ENCODE data around the gene SLC12A7. TPM values are rescaled to one million over a fixed set of nuclear protein-coding genes. Genes with fewer than 3 reads are reported as not detected.
"Not testable (repeated sequence)": the region's sequence is repeated elsewhere in the genome, so short reads cannot be mapped to it uniquely, and the experiment has no call there.

SLC12A7 gene
- polyA plus RNA-seq, 3 donors from 2014 or later: 9.5 to 18.2 (median 9.7) TPM

DNA sequence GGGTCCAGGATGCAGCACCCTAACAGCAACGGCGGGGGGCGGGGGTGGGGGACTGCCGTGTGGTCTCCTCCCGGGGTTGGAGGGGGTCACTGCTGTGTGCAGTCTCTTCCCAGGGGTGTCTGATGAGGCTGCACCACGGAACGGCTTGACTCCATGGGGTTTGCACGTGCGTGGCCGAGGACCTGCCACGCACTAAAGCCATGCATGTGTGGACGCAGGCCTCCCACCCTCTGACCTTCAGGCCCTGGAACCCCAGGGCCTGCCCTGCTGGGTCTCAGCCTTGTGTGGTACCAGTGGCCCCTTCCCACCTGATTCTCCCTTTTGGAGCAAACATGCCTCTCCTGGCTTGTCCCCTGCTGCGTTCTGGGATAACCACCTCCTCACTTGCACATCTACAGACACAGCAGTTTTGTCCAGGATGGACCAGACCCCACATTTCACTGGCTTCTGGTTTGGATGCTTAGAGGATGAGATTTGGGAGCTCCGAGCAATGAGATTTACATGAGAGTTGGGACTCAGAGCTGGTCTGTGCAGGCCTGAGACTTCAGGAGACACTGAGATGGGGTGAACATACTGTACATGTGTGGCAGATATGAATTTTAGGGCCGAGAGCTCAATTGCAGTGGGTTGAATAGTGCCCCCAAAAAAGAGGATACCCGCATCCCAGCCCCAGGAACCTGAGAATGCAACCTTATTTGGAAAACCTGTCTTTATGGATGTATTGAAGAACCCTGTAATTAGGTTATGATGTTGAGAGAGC is 45.8 kb downstream of the SLC12A7 start:
- DNase-seq: no peak
- no peaks in the 10 kb centered on the region for H3K4me1 Mint-ChIP-seq
- peaks cover 0 to 3% (median 0%) of the 10 kb centered on the region in 3 donors for H3K27me3 Mint-ChIP-seq (ENCODE audit: low read depth in 3 of 3)
- H3K27ac Mint-ChIP-seq: peak overlapping the region in 2 of 6 donors; percentile 31 to 51
- H3K4me3 Mint-ChIP-seq: no peak overlapping the region
- no peaks in the 10 kb centered on the region for H3K9me3 Mint-ChIP-seq
- H3K36me3 Mint-ChIP-seq: no peaks in the 10 kb centered on the region

DNA sequence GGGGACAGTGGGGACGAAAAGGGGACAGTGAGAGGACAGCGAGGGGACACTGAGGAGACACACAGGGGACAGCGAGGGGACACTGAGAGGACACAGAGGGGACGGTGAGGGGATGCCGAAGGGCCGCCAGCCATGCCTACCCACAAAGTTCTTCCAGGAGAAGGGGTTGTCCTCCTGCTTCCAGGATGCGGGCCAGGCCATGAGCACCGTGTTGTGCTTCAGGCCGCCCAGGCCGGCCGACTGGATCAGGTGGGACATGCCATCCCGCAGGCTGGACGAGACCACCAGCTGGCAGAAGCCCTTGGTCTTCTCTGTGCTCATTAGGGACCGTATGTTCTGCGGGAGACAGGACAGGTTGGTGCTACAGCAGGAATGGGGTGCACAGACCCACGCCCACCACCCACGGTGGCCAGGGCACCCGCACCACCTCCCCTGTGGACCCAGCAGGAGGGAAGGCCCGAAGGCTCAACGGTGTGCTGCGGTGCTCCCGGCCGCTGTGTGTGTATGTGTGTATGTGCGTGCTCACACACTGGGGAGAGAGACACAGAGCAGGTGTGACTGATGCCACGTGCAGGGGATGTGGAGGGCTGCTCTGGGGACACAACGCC is 46.6 kb downstream of the SLC12A7 start:
- Mint-ChIP-seq H3K27me3 (ENCODE audit: low read depth in 3 of 3) (peaks cover 0 to 3% (median 0%) of the 10 kb centered on the region in 3 donors), H3K4me1 (no peaks in the 10 kb centered on the region), H3K27ac (no peak overlapping the region), H3K9me3 (no peaks in the 10 kb centered on the region), H3K36me3 (no peaks in the 10 kb centered on the region), H3K4me3 (no peak overlapping the region)
- DNase-seq: no peak

DNA sequence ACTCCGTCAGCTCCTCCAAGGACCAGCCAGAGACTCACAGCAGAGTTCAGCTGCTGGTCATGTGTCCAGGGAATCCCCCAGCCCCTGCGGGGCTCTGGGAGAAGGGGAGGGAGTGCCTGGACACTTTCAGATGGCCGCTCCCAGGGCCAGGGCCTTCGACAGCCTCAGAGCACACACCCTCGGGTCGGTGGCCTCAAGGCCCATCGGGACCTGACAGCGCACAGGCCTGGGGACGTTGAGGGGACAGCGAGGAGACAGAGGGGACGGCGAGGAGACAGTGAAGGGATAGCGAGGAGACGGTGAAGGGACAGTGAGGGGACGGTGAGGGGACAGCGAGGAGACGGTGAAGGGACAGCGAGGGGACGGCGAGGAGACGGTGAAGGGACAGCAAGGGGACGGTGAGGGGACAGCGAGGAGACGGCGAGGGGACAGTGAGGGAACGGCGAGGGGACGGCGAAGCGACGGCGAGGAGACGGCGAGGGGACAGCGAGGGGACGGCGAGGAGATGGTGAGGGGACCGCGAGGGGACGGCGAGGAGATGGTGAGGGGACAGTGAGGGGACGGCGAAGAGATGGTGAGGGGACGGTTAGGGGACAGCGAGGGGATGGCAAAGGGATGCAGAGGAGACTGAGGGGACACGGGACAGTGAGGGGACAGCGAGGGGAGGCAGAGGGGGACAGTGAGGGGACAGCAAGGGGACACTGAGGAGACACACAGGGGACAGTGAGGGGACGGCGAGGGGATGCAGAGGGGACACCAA is 47.3 kb downstream of the SLC12A7 start:
- no peaks in the 10 kb centered on the region for H3K36me3 Mint-ChIP-seq
- H3K27ac Mint-ChIP-seq: peak overlapping the region in 1 of 6 donors; percentile 4
- peaks cover 0 to 3% (median 0%) of the 10 kb centered on the region in 3 donors for H3K27me3 Mint-ChIP-seq (ENCODE audit: low read depth in 3 of 3)
- H3K9me3 Mint-ChIP-seq: no peaks in the 10 kb centered on the region
- H3K4me3 Mint-ChIP-seq: no peak overlapping the region
- H3K4me1 Mint-ChIP-seq: no peaks in the 10 kb centered on the region
- DNase-seq: no peak

DNA sequence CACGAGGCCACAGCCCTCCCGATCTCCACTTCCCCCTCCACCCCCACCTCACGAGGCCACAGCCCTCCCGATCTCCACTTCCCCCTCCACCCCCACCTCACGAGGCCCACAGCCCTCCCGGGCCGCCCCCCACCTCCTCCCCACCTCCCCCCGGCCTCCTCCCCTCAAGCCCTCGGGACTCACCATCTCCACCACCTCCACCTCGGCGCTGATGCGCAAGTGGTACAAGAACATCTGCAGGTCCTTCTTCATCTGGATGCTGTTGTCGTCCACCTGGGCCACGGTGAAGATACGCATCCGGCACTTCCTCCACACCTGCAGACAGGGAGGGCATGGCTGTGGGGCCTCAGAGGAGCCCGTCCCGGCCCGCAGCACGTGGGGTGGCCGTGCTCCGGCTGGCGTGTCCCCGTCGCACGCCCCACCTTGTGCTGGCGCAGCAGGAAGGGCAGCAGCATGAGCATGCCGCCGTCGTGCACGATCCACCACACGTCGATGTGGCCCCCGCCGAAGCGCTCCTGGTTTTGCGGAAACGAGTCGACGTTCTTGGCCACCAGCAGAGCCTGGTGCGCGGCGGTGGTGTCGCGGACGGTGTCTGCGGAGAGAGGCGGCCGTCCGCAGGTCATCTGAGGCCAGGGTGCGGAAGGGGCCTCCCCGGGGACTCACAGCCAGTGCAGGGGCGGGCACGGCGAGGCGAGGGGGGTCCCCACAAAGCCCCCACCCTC is 48.0 kb downstream of the SLC12A7 start:
- Mint-ChIP-seq H3K4me3 (no peak overlapping the region), H3K4me1 (no peaks in the 10 kb centered on the region), H3K27ac (no peak overlapping the region)

DNA sequence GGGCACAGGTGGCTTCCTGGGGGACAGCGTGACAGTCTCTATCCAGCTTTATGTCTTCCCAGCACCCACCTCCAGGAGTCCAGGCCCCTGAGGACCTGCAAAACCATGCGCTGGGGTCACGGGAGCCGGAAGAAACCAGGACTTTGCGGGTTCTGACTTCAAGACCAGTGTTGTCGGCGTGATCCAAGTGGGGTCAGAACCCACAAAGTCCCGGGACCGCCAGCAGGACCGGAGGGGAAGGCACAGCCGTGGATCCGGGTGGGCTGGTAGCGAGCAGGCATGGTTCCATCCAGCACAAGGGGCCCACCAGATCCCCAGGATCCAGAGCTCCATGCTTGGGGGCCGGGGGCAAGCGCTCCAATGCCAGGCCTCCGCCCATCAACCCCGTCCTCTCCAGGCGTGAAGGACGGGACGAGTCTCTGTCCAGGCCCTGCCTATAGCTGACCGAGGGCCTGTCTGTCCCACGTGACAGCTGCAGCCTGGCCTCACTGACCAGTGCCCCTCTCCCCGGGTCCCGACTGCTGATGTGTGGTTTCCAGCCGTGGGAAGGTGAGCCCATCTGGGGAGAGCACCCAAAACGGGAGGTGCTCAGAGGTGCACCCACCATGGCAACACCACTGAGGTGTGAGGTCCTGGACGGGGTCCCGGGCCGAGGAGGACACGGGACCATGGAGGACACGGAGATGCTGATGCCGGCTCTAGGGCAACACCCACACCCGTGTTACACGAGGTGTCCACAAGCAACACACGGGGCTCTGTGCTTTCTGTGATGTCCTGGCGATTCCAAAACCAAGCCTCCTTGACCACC is 48.9 kb downstream of the SLC12A7 start:
- H3K27me3 Mint-ChIP-seq (ENCODE audit: low read depth in 3 of 3): peaks cover 0 to 3% (median 0%) of the 10 kb centered on the region in 3 donors
- H3K36me3 Mint-ChIP-seq: no peaks in the 10 kb centered on the region
- no peak overlapping the region for H3K4me3 Mint-ChIP-seq
- H3K9me3 Mint-ChIP-seq: no peaks in the 10 kb centered on the region
- no peaks in the 10 kb centered on the region for H3K4me1 Mint-ChIP-seq
- no peak for DNase-seq
- no peak overlapping the region for H3K27ac Mint-ChIP-seq

More for the DNA sequence above, 48.0 kb downstream of the SLC12A7 start:
- H3K9me3 Mint-ChIP-seq: no peaks in the 10 kb centered on the region
- peaks cover 0 to 3% (median 0%) of the 10 kb centered on the region in 3 donors for H3K27me3 Mint-ChIP-seq (ENCODE audit: low read depth in 3 of 3)
- H3K36me3 Mint-ChIP-seq: no peaks in the 10 kb centered on the region
- no peak for DNase-seq

DNA sequence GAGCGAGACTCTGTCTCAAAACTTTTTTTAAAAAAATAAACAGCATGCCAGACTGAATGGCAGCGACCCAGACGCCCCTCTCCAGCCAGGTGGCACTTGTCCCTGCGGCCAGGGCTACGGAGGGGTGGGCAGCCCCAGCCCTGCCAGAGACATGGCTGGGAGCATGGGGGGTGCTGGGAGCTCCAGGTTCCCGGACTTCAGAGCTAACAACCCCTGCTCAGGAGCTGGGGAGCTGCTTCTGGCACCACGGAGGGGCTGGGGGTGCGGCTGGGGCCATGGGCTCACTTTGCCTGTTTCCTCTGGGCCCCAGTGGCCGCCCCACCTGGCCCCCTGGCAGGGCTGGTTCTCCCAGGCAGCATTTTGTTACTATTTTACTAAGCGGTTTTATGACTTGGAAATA is 49.9 kb downstream of the SLC12A7 start:
- Mint-ChIP-seq H3K4me3 (no peak overlapping the region), H3K9me3 (no peaks in the 10 kb centered on the region), H3K4me1 (no peaks in the 10 kb centered on the region), H3K27ac (no peak overlapping the region), H3K27me3 (ENCODE audit: low read depth in 3 of 3) (peaks cover 0 to 3% (median 0%) of the 10 kb centered on the region in 3 donors), H3K36me3 (no peaks in the 10 kb centered on the region)
- DNase-seq: no peak

DNA sequence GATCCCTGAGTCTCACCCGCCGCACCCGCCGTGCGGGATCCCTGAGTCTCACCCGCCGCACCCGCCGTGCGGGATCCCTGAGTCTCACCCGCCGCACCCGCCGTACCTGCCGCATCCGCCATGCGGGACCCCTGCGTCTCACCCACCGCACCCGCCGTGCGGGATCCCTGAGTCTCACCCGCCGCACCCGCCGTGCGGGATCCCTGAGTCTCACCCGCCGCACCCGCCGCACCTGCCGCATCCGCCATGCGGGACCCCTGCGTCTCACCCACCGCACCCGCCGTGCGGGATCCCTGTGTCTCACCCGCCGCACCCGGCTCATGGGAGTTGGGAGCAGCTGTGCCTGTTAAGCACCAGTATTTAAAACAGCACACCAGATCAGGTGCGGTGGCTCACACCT is 50.6 kb downstream of the SLC12A7 start:
- H3K36me3 Mint-ChIP-seq; H3K4me3 Mint-ChIP-seq; H3K4me1 Mint-ChIP-seq; H3K27ac Mint-ChIP-seq; H3K27me3 Mint-ChIP-seq (ENCODE audit: low read depth in 3 of 3); H3K9me3 Mint-ChIP-seq; DNase-seq: not testable (repeated sequence)

DNA sequence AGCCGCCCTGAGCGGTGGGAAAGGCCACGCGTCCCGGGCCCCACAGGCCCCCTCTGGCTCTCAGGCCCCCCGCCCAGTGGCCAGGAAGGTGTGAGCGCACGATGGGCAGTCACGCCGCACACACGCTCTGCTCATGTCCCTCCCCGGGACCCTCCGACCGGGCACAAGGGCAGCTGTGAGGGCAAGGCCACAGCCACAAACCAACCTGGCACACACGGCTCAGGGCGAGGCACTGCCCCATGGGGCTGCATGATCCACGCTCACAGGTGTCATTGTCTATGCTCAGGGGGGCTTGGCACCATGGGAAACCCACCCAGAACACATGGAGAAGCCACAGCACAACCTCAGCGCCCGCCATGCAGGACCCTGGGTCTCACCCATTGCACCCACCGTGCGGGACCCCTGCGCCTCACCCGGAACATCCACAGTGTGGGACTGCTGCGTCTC is 51.3 kb downstream of the SLC12A7 start:
- Mint-ChIP-seq H3K36me3 (no peaks in the 10 kb centered on the region), H3K27me3 (ENCODE audit: low read depth in 3 of 3) (no peaks in the 10 kb centered on the region), H3K4me3 (no peak overlapping the region), H3K27ac (no peak overlapping the region), H3K4me1 (no peaks in the 10 kb centered on the region), H3K9me3 (no peaks in the 10 kb centered on the region)
- DNase-seq: no peak

DNA sequence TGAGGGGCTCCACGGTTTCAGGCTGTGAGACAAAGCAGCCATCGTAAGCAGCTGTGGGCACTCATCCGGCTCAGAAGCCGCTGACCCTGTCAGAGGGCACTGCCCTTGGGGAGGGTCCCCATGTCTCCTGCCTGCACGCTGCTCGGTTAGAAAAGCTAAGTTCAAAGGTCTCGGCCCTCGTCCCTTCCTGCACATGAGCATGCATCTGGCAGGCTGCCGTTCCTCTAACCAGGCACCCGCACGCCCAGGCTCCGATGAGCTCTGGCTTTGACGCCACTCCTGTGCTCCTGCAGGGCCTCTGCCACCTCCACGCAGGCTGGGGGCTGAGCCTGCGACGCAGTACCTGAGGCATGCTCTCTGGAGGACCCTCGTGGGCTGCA is 52.0 kb downstream of the SLC12A7 start:
- Mint-ChIP-seq H3K9me3 (no peaks in the 10 kb centered on the region), H3K27ac (no peak overlapping the region), H3K4me3 (no peak overlapping the region), H3K4me1 (no peaks in the 10 kb centered on the region), H3K36me3 (peaks cover 0 to 5% (median 0%) of the 10 kb centered on the region in 3 donors), H3K27me3 (ENCODE audit: low read depth in 3 of 3) (no peaks in the 10 kb centered on the region)
- DNase-seq: no peak

DNA sequence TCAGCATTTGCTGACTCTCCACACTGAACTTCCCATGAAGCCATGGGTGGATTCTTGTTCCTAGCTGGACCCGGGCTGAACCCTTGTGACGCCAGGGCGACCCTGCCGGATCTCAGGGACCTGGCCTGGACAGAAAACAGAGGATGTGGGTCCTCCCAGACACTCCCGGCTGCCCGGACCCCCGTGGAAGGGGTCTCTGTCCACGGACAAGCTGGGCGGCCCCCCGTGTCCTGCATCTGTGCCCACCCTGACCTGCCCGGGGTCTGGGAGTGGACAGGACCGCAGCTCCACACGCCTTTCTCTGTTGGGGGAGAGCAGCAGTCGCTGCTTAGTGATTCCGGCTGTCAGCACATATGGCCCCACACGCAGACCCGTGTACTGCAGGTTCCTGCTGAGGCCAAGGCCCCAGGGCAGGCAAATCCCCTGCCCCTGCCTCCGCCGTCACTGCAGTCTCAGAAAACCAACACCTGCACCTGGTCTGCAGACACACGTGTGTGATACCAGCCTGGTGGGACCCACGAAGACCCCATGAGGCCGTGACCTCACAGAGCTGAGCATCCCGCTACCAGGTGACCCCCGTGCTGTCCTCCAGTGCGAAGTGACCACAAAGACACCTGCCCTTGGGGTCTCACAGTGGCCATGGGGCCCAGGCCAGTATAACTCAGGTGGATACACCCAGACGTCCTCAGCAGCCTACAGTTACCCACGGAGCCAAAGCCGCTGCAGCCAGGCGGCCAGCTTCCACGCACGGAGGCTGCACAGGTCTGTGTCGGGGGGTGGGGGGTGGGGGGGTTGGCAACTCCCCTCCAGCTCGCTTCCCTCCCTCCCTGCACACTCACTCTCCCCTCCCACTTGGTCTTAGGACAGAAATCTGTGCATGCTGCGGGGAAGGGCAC is 52.6 kb downstream of the SLC12A7 start:
- Mint-ChIP-seq H3K4me1 (no peaks in the 10 kb centered on the region), H3K27ac (peak overlapping the region in 1 of 6 donors; percentile 44), H3K36me3 (peaks cover 0 to 5% (median 0%) of the 10 kb centered on the region in 3 donors), H3K9me3 (no peaks in the 10 kb centered on the region), H3K4me3 (no peak overlapping the region), H3K27me3 (ENCODE audit: low read depth in 3 of 3) (no peaks in the 10 kb centered on the region)
- DNase-seq: no peak

DNA sequence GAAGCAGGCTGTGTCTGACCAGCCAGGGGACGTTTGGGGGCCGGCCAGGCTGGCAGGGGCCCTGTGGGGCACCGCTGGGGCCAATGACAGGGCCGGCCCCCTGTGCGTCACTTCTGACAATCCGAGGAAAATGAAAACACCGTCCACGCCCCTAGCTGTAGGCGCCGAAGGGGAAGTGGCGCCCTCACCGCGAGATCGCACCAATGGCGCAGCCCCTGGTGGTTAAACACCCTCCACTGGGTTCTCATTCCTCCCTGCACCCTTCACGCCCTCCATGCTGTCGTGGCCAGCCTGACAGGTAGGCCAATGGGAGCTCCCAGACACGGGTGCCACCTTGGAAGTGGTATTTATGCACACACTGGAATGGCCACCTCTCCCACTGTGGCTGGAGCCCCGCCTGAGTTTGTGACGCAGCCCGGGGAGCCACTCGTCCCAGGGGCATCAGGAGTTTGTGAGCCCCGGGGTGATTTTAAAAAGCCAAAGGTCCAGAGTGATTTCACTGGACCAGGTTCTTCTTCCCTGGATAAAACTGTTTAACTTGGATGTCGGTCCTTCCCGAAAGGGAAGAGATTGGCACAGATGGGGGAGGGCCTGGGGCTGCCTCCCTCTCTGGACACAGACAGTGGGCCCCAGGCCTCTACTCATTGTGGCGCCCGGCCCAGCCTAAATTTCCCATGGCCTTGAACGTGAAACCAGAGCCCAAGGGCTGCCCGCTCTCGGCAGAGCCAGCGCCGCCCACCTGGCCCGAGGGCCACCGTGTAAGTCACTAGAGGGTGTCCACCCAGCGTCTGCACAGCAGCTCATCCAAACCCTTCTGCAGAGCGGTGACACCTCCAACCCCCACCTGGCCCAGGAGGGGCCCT is 53.5 kb downstream of the SLC12A7 start:
- H3K27me3 Mint-ChIP-seq (ENCODE audit: low read depth in 3 of 3): peaks cover 0 to 2% (median 0%) of the 10 kb centered on the region in 3 donors
- DNase-seq: peak; percentile 45 to 57 (median 48)
- H3K9me3 Mint-ChIP-seq: no peaks in the 10 kb centered on the region
- H3K4me3 Mint-ChIP-seq: no peak overlapping the region
- peaks cover 0 to 5% (median 0%) of the 10 kb centered on the region in 3 donors for H3K36me3 Mint-ChIP-seq
- peak overlapping the region in 1 of 6 donors; percentile 44 for H3K27ac Mint-ChIP-seq
- no peaks in the 10 kb centered on the region for H3K4me1 Mint-ChIP-seq

Data from immature natural killer cell (primary cell).